Fibroblast of pulmonary artery (primary cell): ENCODE measurements around the gene MIDN.

Experiments used
- DNase-seq: peaks from one replicate; pipeline ENCODE4 v3.0.0-alpha.2; 2010; ENCODE audit warnings: low read depth
- H3K4me3 ChIP-seq: replicated peaks from 2 replicates; pipeline ENCODE4 v1.5.1; 2011; ENCODE audit warnings: low read depth, mild to moderate bottlenecking, control low read depth, low read length, moderate library complexity
- TF ChIP-seq, protein P1 (sequence below): IDR thresholded peaks from 2 replicates; pipeline ENCODE4 v1.5.1; 2011; ENCODE audit warnings: mild to moderate bottlenecking, control low read depth, low read length, inconsistent platforms; ENCODE audit errors: missing control alignments

MIDN gene

GRCh38 chr19:1288833-1289685 is 40.7 kb downstream of the MIDN start:
- no peak for DNase-seq
- no peak overlapping the region for H3K4me3 ChIP-seq
- TF ChIP-seq, protein P1, sequence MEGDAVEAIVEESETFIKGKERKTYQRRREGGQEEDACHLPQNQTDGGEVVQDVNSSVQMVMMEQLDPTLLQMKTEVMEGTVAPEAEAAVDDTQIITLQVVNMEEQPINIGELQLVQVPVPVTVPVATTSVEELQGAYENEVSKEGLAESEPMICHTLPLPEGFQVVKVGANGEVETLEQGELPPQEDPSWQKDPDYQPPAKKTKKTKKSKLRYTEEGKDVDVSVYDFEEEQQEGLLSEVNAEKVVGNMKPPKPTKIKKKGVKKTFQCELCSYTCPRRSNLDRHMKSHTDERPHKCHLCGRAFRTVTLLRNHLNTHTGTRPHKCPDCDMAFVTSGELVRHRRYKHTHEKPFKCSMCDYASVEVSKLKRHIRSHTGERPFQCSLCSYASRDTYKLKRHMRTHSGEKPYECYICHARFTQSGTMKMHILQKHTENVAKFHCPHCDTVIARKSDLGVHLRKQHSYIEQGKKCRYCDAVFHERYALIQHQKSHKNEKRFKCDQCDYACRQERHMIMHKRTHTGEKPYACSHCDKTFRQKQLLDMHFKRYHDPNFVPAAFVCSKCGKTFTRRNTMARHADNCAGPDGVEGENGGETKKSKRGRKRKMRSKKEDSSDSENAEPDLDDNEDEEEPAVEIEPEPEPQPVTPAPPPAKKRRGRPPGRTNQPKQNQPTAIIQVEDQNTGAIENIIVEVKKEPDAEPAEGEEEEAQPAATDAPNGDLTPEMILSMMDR: no peak

DNA sequence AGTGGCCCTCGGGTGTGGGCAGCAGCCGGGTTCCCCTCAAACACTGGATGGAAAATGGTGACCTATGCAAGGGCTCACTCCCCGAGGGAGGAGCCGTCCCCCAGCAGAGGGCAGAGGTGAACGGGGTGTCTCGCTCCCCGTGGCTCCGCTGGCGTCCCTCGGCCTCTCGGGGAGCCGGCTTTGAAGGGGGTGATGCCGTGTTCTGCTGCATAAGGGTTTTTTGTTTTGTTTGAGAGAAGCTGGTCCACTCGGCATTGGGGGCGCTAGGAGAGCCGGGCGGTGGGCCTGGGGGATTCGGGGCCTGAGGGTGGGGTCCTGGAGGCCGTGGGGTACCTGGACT is 41.3 kb downstream of the MIDN start:
- TF ChIP-seq, protein P1: no peak

DNA sequence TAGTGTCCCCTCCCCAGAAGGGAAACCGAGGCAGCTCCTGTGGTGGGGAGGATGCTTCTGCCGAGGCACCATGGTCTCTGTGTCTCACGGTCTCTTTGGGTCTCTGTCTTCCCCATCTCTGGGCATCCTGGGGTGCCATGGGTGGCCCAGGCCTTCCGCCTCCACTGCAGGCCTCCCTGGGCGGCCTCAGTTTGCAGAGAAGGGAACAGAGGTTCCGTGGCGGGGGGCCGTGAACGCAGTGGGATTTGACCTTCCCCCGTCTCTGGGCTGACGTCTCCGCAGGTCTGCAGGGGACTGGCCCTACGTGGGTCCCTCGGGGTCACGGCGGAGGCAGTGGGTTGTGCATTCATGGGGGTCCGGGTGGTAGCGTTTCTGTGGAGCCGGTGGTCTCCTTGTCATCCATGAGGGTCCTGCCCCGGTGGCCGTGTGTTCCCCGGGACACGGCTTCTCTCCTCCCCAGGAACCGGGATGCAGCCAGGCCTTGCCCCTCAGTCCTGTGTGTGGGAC is 41.9 kb downstream of the MIDN start:
- no peak for DNase-seq
- no peak overlapping the region for H3K4me3 ChIP-seq
- TF ChIP-seq, protein P1: no peak

More for the DNA sequence above, 41.3 kb downstream of the MIDN start:
- no peak overlapping the region for H3K4me3 ChIP-seq
- no peak for DNase-seq

GRCh38 chr19:1290703-1291651 is 42.6 kb downstream of the MIDN start:
- DNase-seq: no peak
- TF ChIP-seq, protein P1: no peak
- H3K4me3 ChIP-seq: no peak overlapping the region

DNA sequence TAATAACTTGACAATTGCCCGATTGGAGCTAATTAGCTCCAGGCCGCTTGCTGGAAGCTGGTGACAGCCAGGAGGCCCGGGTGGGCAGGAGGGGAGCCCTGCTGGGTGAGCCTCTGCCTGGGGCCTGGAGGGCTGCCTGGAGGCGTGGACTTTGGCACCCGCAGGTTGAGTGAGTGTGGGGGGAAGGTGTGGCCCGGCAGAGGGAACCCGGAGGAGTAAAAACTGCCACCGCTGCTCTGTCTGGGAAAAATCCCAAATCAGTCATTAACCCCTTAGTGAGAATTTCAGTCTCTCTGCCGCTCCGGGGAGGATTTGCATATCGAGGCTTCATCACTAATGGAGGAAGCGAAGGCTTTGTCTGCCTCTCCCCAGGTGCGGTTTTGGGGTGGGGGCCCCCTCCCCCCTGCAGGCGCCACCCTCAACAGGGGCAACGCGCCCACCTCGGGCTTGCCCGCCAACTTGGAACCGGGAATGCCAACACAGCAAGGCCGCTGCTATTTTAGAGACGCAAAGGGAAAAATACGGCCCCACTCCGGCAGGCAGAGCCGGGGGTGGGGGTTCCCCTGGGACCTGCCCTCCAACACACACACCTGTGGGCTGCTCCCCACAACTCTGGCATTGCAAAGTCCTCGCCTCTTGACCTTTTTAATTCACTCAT is 43.5 kb downstream of the MIDN start:
- TF ChIP-seq, protein P1: no peak
- DNase-seq: no peak
- no peak overlapping the region for H3K4me3 ChIP-seq

- no peak overlapping the region for H3K4me3 ChIP-seq
- TF ChIP-seq, protein P1: no peak
- no peak for DNase-seq
Observed at GRCh38 chr19:1292419-1293151, 44.2 kb downstream of the MIDN start.
